G401 (cell line): Measurements from ENCODE around the gene SMARCA4. TPM values are rescaled to one million over a fixed set of nuclear protein-coding genes. Genes with fewer than 3 reads are reported as not detected.

Experiments used
- DNase-seq: peaks from one replicate; pipeline ENCODE4 v3.0.0-alpha.2; 2015; ENCODE audit warnings: low spot score
- in situ Hi-C: cut with HindIII; loops from 2 replicates; pipeline ENCODE4 v1.10.0; 2016; ENCODE audit warnings: low sequenced_read_pairs, mixed read lengths
- total RNA-seq: library from RNA; depleted of rRNA; stranded (reverse); fragments of >200 nt; shearing (Covaris generic); gene quantifications from 2 replicates; pipeline ENCODE4 v1.2.3, GENCODE V29; 2014

Gene SMARCA4
- total RNA-seq, 1 experiment from 2014 or later = 281 TPM

DNA sequence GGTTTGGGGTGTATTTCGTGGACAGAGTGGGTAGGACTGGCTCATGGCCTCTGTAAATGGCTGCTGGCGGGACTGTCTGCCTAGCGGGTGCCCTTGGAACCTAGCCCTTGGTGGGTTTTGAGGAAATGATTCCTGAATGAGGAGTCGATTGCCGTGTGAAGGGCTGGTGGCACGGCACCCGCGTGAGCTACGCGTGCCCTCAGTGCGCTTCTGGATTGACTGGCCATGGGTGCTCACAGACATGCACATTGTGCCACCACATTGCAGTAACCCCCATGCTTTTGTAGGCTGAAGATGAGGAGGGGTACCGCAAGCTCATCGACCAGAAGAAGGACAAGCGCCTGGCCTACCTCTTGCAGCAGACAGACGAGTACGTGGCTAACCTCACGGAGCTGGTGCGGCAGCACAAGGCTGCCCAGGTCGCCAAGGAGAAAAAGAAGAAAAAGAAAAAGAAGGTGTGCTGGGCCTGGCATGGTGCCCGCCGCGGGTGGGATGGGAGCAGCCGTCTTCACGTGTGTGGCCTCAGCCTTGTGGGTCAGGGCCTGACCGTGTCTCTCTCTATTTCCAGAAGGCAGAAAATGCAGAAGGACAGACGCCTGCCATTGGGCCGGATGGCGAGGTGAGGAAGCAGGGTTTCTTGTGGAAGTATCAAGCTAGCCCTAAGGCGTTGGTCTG, 35.2 kb downstream of the SMARCA4 start:
- DNase-seq = no peak
- in situ Hi-C loops = no loop called here

DNA sequence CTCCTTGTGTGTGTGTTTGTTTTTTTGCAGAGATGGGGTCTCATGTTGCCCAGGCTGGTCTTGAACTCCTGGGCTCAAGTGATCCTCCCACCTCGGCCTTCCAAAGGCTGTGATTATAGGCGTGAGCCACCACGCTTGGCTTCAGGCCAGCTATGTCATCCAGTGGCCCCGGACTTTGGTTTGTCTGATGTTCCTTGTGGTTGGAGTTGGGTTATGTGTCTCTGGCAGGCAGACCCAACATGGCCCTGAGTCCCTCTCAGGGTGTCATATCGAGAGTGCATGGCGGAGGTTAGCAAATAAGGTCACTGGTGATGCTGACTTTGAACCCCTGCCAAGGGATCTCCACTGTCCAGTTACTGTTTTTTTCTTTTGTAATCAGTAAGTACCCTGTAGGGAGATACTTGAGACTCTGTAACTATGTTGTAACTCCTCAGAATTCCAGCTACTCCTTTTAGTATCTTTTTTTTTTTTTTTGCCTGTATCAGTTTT, 37.3 kb downstream of the SMARCA4 start:
- DNase-seq = no peak
- in situ Hi-C loops = no loop called here

DNA sequence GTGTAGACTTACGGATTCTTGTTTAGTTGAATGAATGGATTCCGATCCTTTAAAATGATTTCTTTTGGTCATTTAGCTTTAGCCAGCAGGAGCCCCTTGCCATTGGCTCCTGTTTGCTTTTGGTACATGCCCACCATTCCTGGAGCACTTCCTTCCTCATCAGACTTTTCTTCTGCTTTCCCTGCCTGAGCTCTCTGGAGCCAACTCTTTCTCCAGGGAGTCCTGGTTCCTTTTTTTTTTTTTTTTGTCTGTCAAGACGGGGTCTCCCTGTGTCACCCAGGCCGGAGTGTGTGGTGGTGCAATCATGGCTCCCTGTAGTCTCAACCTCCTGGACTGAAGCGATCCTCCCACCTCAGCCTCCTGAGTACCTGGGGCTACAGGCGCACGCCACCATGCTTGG, 37.8 kb downstream of the SMARCA4 start:
- no peak for DNase-seq
- in situ Hi-C loops = no loop called here

DNA sequence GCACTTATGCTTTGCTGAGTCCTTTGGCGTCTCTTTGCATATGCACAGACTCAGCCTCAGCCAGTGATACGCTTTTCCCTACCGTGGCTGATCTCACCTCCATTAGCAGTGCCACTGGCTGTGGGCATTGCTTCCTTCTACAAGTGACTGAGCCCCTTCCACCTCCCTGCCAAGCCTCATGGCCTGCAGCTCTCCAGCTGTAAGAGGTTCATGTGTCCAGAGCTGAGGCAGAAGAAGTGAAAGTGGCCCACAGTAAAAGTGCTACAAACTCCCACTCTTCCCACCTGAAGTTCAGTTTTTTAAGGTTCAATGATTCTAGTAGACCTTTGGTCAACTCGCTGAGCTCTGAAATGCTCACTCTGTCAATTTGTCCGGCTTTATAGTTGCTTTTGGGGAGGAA, 44.7 kb downstream of the SMARCA4 start:
- in situ Hi-C loops = no loop called here
- no peak for DNase-seq

DNA sequence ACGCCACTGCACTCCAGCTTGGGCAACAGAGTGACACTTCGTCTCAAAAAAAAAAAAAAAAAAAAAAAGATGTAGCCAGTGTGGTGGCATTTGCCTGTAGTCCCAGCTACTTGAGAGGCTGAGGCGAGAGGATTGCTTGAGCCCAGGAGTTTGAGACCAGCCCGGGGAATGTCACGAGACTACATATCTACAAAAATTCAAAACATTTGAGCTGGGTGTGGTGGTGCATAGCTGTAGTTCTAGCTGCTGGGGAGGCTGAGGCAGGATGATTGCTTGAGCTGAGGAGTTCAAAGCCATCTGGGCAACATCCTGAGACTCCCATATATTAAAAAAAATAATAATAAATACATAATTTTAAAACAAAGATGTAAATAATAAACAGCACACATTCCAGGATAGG, 46.6 kb downstream of the SMARCA4 start:
- no peak for DNase-seq
- in situ Hi-C loops = no loop called here

DNA sequence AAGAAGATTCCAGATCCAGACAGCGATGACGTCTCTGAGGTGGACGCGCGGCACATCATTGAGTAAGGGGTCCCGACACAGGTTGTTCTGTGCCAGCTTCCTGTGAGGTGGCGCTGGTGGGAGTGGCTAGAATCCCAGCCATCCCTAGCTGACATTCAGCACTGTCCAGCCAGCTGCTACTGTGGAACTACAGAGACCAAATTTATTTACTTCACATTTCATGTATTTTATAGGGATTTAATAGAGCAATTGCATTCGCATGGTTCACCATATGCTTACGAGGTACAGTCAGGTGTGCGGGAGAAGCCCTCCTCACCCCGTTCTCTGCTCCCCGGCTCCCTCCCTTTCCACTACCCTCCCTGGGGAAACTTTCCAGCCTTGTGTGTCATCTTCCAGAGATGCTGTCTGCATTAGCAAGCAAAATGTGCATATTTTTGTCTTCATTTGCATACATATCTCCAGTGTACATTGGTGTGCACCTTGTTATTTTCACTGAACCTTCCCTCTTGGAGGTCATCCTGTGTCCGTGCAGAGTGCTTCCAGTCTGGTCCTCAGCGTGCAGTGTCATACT, 47.2 kb downstream of the SMARCA4 start:
- no peak for DNase-seq
- in situ Hi-C loops = no loop called here

DNA sequence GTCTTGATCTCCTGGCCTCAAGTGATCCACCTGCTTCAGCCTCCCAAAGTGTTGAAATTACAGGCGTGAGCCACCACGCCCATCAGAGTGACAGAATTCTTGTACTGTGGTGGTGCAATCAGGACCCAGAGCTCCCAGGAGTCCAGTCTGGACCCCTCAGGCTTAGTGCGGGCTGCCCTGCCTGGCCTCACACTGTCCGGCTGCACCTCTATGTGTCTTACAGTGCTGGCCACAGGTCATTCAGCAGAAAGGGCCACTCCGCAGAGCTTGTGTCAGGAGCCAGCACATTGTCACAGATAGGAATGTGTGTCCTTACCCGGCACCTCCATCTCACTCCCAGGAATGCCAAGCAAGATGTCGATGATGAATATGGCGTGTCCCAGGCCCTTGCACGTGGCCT, 49.2 kb downstream of the SMARCA4 start:
- DNase-seq = no peak

DNA sequence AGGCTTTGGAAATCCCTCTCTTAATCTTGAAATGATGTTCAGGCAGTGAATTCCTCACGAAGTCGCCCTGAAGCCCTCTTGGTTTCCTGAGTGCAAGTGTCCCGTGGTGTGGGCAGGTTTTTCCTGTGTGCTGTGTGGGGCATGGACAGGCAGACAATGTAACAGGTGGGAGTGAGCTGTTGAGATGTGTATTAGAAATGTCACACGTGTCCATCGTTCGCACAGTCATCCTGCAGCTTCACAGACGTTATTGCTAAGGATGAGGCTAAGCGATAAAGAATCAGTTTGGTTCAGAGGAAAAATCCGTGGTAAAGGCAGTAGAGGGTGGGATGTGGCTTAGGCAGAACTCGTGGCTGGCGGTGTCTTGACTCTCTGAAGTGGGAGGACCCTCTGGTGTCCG, 51.7 kb downstream of the SMARCA4 start:
- in situ Hi-C loops = no loop called here

More for the DNA sequence above, 49.2 kb downstream of the SMARCA4 start:
- in situ Hi-C loops = no loop called here

DNA sequence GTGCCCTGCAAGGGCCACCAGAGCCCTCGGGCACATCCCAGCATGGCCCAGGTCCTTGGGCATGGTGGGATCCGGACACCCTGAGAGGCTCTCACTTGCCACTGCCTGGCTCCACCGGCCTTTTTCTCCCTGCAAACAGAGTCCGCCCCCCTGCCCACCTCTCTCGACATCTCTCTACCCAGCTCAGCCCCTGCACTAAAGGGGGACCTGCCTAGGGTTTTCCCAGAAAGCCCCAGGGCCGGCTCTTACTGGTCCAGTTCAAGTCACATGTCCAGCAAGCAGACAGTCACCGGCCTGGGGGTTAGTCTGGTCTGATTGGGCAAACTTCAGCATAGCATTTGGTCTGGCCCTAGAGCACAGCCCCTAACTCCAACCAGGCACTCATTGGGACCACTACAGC, 52.9 kb downstream of the SMARCA4 start:
- in situ Hi-C loops = no loop called here

More for the DNA sequence above, 51.7 kb downstream of the SMARCA4 start:
- DNase-seq = no peak

DNA sequence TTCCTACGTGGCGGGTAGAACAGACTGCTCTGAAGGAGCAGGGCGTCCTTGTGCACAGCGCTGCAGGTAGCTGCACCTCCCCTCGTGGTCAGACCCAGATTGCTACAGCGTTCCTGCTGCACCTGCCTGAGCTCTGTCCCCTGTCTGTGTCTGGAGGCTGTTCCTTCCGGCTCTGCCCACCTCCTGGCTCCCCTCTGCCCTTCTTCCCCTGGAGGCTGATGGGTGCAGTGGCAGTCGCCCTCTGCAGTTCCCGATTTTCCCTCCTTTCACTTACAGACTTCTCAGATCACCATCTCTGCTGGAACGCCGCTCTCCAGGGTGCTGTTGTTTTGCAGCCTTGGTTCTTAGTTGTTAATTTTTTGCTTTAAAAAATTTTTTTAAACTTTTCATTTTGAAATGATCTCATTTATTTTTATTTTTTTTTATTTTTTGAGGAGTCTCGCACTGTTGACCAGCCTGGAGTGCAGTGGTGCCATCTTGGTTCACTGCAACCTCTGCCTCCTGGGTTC, 53.6 kb downstream of the SMARCA4 start:
- in situ Hi-C loops = no loop called here
- no peak for DNase-seq

More for the DNA sequence above, 52.9 kb downstream of the SMARCA4 start:
- no peak for DNase-seq

DNA sequence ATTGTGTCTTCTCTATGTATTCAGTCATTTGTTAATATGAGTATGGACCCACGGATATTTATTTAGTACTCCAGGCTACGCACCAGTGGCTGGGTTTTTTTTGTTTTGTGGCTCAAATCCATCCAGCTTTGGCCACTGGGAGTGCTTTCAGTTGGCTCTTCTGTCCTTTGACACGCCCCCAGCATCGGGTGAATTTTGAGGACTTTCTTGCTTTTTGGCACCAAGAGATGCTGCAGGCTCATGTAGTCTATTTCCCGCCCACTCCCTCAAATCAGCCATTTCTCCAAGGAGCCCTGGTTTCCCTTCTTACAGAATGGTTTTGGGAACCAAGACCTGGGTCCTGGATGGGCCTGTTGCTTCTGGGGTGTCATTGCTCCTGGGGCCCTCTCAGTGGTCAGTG, 55.8 kb downstream of the SMARCA4 start:
- in situ Hi-C loops = no loop called here
- no peak for DNase-seq

DNA sequence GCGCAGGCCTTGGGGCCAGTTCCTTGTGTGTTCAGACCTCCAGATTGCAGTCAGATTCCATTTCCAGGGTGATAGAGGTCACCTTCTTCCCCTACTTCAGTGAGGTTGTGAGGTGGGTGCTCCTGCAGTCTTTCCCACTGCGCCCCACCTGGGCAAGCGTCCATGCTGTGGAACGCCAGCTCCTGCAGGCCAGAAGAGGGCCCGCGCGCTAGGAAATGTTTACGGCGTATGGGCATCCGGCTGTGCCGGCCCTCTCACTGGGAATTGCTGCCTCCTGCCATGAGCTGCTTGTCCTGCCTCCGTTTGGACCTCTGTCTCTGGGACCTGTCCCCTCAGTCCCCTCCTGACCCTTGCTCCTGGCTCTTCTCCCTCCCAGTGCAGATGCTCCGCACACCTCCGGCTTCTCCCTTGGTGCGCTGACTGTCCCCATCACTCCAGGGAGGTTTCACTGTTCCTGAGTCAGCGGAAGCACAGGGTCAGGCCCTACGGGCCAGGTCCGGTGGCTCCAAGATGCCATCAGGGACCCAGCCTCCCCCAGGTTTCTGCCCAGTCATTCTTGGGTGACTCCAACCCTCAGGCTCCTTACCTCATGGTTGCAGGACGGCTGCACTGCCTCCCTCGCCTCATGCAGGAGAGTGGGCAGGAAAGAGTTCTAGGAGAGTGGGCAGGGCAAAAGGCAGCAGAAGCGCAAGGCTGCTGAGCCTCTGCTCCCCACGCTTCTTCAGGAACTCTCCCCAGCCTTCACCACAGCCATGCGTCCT, 56.6 kb downstream of the SMARCA4 start:
- DNase-seq = no peak
- in situ Hi-C loops = no loop called here

DNA sequence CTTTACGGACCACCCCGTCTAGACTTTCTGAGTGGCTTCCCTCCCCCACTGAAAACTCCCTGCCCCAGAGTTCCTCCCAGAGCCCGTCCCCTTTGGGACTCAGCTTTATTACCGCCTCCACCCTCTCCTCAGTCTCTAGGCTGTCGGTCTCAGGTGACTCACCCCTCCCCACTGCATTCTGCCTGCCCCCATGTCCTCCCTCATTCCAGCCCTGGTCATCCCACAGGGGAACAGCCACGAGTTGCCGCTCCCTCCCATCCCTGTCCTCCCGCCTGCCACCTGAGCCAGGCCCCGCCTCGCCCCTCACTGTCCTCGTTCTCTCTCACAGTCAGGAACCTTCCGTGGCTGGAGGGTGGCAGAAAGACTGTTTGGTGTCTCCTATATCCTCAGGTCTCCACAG, 57.3 kb downstream of the SMARCA4 start:
- no peak for DNase-seq

DNA sequence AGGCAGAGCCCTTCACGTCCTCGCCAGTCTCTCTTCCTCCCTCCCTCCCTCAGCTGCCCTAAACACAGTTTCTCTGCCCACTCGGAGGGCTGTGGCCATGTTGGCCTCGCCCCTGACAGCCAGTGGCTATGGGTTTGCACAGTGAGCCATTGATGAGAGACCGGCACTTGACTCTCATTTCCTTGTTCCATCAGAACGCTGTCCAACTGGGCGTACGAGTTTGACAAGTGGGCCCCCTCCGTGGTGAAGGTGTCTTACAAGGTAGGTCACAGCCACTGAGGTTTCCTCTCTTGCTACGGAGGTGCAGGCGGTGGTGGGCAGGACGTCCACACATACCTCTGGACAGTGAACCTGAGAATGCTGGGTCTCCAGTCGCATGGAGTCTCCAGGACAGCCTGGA, 57.9 kb downstream of the SMARCA4 start:
- in situ Hi-C loops = no loop called here
- DNase-seq = no peak

More for the DNA sequence above, 57.3 kb downstream of the SMARCA4 start:
- in situ Hi-C loops = no loop called here

DNA sequence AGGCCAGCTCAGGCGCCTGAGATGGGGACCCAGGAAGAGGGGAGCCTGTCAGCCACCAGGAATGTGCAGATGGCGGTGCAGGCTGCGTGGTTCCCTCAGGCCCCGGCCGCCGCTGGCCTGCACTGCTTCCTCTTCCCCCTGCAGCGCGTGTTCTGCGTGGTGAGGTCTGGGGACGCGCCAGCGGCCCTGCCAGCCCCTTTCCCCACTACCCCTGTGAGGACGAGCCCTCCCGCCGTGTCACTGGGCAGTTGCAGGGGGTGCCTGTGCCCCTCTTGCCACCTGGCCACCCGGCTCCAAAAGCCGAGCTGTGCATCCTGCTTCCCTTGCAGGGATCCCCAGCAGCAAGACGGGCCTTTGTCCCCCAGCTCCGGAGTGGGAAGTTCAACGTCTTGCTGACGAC, 58.4 kb downstream of the SMARCA4 start:
- DNase-seq = no peak
- in situ Hi-C loops = no loop called here

DNA sequence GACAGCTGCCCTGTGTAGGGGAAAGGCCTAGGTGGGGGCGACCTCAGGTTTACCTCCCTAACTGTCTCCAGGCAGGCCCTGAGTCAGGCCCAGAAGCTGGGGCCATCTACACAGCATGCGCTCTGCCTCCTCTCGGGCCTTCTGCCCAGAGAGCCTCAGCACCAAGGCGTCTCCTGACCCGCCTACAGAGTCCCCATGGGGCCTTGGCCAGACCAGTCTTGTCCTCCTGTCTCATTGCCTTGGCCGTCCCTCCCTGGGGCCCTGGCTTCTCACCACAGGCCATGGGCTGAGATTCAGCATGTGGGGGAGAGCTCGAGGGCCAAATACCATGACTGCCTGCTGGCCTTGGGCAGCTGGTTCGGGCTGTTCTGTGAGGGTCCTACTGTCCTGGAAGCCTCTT, 59.0 kb downstream of the SMARCA4 start:
- in situ Hi-C loops = no loop called here
- DNase-seq = no peak

DNA sequence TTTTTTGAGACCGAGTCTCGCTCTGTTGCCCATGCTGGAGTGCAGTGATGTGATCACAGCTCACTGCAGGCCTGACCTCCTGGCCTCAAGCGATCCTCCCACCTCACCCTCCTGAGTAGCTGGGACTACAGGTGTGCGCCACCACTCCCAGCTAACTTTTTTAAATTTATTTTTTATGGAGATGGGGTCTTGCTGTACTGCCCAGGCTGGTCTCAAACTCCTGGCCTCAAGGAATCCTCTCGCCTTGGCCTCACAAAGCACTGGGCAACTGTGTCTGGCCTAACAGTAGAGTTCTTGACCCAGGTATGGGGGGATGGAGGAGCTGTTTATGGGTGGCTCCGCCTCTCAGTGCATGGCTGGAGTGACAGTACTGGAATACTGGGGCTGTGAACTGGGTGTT, 59.6 kb downstream of the SMARCA4 start:
- DNase-seq = no peak
- in situ Hi-C loops = no loop called here

DNA sequence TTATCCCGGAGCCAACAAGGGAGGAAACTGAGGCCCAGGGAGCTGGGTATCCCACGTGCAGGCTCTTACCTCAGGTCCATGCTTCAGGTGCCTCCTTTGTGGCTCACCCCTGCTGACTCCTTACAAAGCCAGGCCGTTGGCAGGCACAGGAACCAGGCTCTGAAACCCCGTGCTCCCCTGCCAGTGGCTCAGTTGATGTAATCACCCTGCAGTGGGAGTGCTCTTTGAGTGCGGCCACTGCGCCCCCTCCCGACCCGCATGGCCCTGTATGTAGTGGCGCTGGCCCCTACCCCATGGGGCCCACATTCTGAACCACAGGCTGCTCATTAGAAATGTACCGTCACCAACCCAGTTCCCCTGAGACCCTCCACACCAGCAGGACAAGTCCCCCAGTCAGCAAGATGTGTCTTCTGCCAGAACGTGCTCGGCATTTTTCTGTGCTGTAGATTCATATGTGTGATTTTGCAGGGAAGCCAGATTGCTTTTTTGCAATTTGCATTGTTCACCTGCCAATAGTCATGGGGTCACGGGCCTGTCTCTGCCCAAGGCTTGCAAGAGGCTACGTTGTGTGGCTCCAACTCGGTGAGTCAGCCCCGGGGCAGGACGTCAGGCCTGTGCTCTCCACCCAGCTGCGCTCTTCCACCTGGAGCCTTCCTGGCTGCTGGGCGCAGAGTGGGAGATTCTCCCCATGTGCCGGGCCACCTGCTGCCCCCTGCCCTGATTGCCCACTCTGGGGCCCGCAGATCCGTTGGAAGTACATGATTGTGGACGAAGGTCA, 60.3 kb downstream of the SMARCA4 start:
- peak; percentile 60 for DNase-seq
- in situ Hi-C loops = no loop called here

DNA sequence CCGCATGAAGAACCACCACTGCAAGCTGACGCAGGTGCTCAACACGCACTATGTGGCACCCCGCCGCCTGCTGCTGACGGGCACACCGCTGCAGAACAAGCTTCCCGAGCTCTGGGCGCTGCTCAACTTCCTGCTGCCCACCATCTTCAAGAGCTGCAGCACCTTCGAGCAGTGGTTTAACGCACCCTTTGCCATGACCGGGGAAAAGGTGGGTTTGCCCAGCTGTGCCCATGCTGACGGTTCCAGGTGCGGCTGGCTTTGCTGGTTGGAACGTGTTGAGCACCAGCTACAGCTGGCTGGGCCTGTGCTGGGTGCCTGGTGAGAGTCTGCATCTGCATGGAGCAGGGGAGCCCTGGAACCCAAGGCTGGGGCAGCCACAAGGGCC, 60.9 kb downstream of the SMARCA4 start:
- in situ Hi-C loops = no loop called here
- DNase-seq = no peak
